ENCODE data around the gene NUBP1. TPM values are rescaled to one million over a fixed set of nuclear protein-coding genes. Genes with fewer than 3 reads are reported as not detected.

The NUBP1 gene
- total and polyA plus RNA-seq, 9 of the 15 experiments (the other 6 are each of a cell fraction or from before 2014, with no cell fraction given): 17.2 to 55.1 (median 35.6) TPM

DNA sequence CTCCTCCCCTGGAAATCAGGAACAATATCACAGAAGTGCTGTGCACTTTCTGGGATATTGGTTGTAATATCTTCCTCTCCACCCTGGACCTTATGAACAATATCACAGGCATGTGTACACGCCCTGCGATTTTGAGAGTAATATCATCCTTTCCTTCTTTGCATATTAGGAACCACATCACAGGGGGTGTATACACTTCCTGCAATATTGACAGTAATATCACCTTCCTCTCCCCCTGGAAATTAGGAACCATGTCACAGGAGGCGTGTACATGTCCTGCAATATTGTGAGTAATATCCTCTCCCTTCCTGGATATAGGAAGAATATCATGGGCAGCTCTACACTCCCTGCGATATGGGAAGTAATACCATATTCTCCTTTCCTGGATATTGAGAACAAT is 34.7 kb upstream of the NUBP1 start (continued):
- TF ChIP-seq ZBTB40 (IDR thresholded peaks at IDR 0.05) (no peak), ZBTB40 (CRISPR knock-in tag; IDR thresholded peaks at IDR 0.05) (no peak), ZNF197 (CRISPR knock-in tag; IDR thresholded peaks at IDR 0.05; ENCODE audit: low read depth) (no peak), CREB3L1 (IDR thresholded peaks at IDR 0.05; ENCODE audit: borderline replicate concordance, low read depth) (no peak), ZNF778 (CRISPR knock-in tag; IDR thresholded peaks at IDR 0.05) (no peak), TBP (optimal IDR thresholded peaks at IDR 0.05; ENCODE audit: low read depth, low read length) (no peak), ID3 (CRISPR knock-in tag; IDR thresholded peaks at IDR 0.05) (no peak), ID3 (tag; IDR thresholded peaks at IDR 0.05) (no peak), DNMT1 (IDR thresholded peaks at IDR 0.05) (no peak), CBFA2T3 (IDR thresholded peaks at IDR 0.05) (no peak), ELF1 (tag; IDR thresholded peaks at IDR 0.05) (no peak), MEIS2 (IDR thresholded peaks at IDR 0.05; ENCODE audit: partially characterized antibody) (no peak), ZNF239 (CRISPR knock-in tag; IDR thresholded peaks at IDR 0.05) (no peak)

Measured in K562 (cell line).